K562 (cell line): ENCODE measurements around the gene LRRTM1. TPM values are rescaled to one million over a fixed set of nuclear protein-coding genes. Genes with fewer than 3 reads are reported as not detected.

Source experiments
- BCOR ChIP-seq: fragments of 450-650 bp; IDR thresholded peaks from 2 replicates; pipeline ENCODE4 v1.6.1; 2016
- CHCHD3 ChIP-seq: fragments of 250-450 bp; sonication (Bioruptor Pico); IDR thresholded peaks from 2 replicates; pipeline ENCODE4 v2.1.2; 2022; ENCODE audit warnings: mild to moderate bottlenecking
- CHD4 ChIP-seq: fragments of 200-600 bp; sonication (generic); IDR thresholded peaks from 3 replicates; pipeline ENCODE4 v1.6.1; 2012; ENCODE audit warnings: low read depth, mild to moderate bottlenecking, mixed read lengths, low read length, inconsistent platforms; ENCODE audit not compliant: insufficient read depth, insufficient replicate concordance, poor library complexity, severe bottlenecking
- FOXJ3 ChIP-seq: sonication (generic); formaldehyde crosslinking; IDR thresholded peaks from 2 replicates; pipeline ENCODE4 v1.4.0; 2020; ENCODE audit warnings: mild to moderate bottlenecking, missing genetic modification reagents
- KAT7 ChIP-seq: sonication (generic); formaldehyde crosslinking; IDR thresholded peaks from 2 replicates; pipeline ENCODE4 v1.8.0; 2022; ENCODE audit warnings: missing genetic modification reagents, mild to moderate bottlenecking, borderline replicate concordance
- NBN ChIP-seq: fragments of 450-650 bp; IDR thresholded peaks from 2 replicates; pipeline ENCODE4 v1.6.1; 2016; ENCODE audit warnings: low read depth, mild to moderate bottlenecking
- NEUROD1 ChIP-seq: fragments of 150-350 bp; IDR thresholded peaks from 2 replicates; pipeline ENCODE4 v1.6.1; 2014; ENCODE audit warnings: borderline replicate concordance, low read length, low read depth; ENCODE audit not compliant: partially characterized antibody
- PHF21A ChIP-seq: fragments of 450-650 bp; IDR thresholded peaks from 2 replicates; pipeline ENCODE4 v1.6.1; 2017; ENCODE audit warnings: low read depth, borderline replicate concordance
- POLR2G ChIP-seq: fragments of 200-400 bp; formaldehyde crosslinking; IDR thresholded peaks from 2 replicates; pipeline ENCODE4 v1.6.1; 2017; ENCODE audit warnings: low read depth, mild to moderate bottlenecking, antibody characterized with exemption, low read length, moderate library complexity
- RBM22 ChIP-seq: fragments of 200-400 bp; formaldehyde crosslinking; IDR thresholded peaks from 2 replicates; pipeline ENCODE4 v1.6.1; 2018; ENCODE audit warnings: low read length, low read depth; ENCODE audit not compliant: poor library complexity, severe bottlenecking
- SIX5 ChIP-seq, 2 experiments: IDR thresholded peaks; 2 replicates each; pipeline ENCODE4 v1.6.1; 2011; ENCODE audit warnings: low read length in 2 of 2, borderline replicate concordance in 1 of 2, low read depth in 1 of 2, mild to moderate bottlenecking in 1 of 2, moderate library complexity in 1 of 2; ENCODE audit not compliant: insufficient read depth in 1 of 2
- SREBF1 ChIP-seq: fragments of 150-350 bp; IDR thresholded peaks from 2 replicates; pipeline ENCODE4 v1.6.1; 2014; ENCODE audit warnings: antibody characterized with exemption, low read depth, low read length, borderline replicate concordance
- XRCC3 ChIP-seq: fragments of 450-650 bp; IDR thresholded peaks from 2 replicates; pipeline ENCODE4 v1.6.1; 2017; ENCODE audit warnings: mild to moderate bottlenecking, moderate library complexity
- ZFP36 ChIP-seq: fragments of 150-350 bp; IDR thresholded peaks from 2 replicates; pipeline ENCODE4 v1.6.1; 2018; ENCODE audit warnings: low read length, low read depth; ENCODE audit not compliant: partially characterized antibody
- ZKSCAN1 ChIP-seq: fragments of 150-350 bp; IDR thresholded peaks from 2 replicates; pipeline ENCODE4 v1.6.1; 2016; ENCODE audit warnings: low read depth, low read length
- ZNF23 ChIP-seq: fragments of 250-450 bp; sonication (Bioruptor Pico); IDR thresholded peaks from 2 replicates; pipeline ENCODE4 v1.4.0; 2020; ENCODE audit warnings: mild to moderate bottlenecking
- ZNF436 ChIP-seq: fragments of 250-450, 450-650 bp; sonication (Bioruptor Pico); formaldehyde crosslinking; IDR thresholded peaks from 2 replicates; pipeline ENCODE4 v1.7.0; 2020; ENCODE audit warnings: mild to moderate bottlenecking
- polyA plus RNA-seq, 8 experiments: library from polyadenylated mRNA; depleted of rRNA in 4 of 8; stranded (reverse) in 5 of 8; unstranded in 3 of 8; fragments of >200 nt; fragmentation: Nextera tagmentation in 2 of 8; fragmentation: Illumina TruSeq in 1 of 8; extraction: Ambion mirVana in 2 of 8; extraction: Trizol in 1 of 8; gene quantifications; 2 replicates each; pipeline versions ENCODE4 v1.2.1 to v1.2.3, GENCODE V29; 2011 to 2014; ENCODE audit warnings: inconsistent platforms in 1 of 8, missing spikeins in 1 of 8
- total RNA-seq, 7 experiments: library from RNA; depleted of rRNA in 6 of 7; stranded (reverse); fragments of >200 nt in 6 of 7; fragmentation: Illumina TruSeq in 2 of 7; extraction: Trizol in 2 of 7; gene quantifications; 2 replicates each; pipeline versions ENCODE4 v1.2.1 to v1.2.3, GENCODE V29; 2011 to 2021; ENCODE audit warnings: low replicate concordance in 1 of 7
- TF ChIP-seq, protein P1 (sequence below): fragments of 250-450 bp; sonication (Bioruptor Pico); IDR thresholded peaks from 2 replicates; pipeline ENCODE4 v1.8.0; 2021; ENCODE audit warnings: moderate library complexity, mild to moderate bottlenecking, inconsistent platforms
- TF ChIP-seq, protein P2 (sequence below), 2 experiments: fragments of 450-650 bp; conservative IDR thresholded peaks; 2 replicates each; pipeline ENCODE4 v1.6.1; 2017; ENCODE audit warnings: mild to moderate bottlenecking in 2 of 2, moderate library complexity in 2 of 2
- TF ChIP-seq, protein P3 (sequence below): fragments of 450-650 bp; conservative IDR thresholded peaks from 2 replicates; pipeline ENCODE4 v1.6.1; 2016; ENCODE audit warnings: missing genetic modification characterization, low read depth, mild to moderate bottlenecking, control low read depth, missing compliant biosample characterization
- TF ChIP-seq, protein P4 (sequence below): fragments of 250-450 bp; sonication (Bioruptor Pico); IDR thresholded peaks from 2 replicates; pipeline ENCODE4 v1.9.0; 2021; ENCODE audit warnings: mild to moderate bottlenecking, inconsistent platforms

Gene LRRTM1
- total and polyA plus RNA-seq, 9 of the 15 experiments (the other 6 are each of a cell fraction or from before 2014, with no cell fraction given), result 0.07 to 0.33 (median 0.11) TPM; not detected in 6

DNA sequence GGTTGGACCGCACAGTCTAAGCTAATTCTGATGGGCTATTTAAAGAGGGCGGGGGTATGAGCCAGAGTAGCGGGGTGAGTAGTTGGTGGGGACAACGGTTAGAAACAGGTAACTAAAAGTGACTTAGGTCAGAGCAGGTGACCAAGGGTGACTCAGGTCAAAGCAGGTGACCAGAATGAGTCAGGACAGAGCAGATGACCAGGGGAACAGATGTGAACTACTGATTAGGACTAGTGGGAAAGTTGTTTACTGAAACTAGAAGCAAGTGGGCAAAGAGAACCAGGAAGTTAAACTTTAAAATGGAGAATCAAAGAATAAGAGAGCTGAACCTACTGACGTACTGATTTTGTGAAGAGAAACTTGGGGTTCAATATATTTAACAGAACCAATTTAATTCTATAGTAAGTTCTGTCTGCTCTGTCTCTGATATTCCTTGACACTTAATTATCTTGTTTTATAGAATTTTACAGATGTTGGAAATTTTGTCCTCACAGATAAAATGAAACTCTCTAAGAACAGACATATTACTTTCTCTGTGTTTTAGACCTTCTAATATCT is 7.8 kb upstream of the LRRTM1 start (continued):
- no peak for TF ChIP-seq CHD4
- TF ChIP-seq ZFP36, result no peak
- TF ChIP-seq NEUROD1, result no peak
- TF ChIP-seq NBN, result no peak
- TF ChIP-seq CHCHD3 (CRISPR knock-in tag), result no peak
- TF ChIP-seq, protein P1, sequence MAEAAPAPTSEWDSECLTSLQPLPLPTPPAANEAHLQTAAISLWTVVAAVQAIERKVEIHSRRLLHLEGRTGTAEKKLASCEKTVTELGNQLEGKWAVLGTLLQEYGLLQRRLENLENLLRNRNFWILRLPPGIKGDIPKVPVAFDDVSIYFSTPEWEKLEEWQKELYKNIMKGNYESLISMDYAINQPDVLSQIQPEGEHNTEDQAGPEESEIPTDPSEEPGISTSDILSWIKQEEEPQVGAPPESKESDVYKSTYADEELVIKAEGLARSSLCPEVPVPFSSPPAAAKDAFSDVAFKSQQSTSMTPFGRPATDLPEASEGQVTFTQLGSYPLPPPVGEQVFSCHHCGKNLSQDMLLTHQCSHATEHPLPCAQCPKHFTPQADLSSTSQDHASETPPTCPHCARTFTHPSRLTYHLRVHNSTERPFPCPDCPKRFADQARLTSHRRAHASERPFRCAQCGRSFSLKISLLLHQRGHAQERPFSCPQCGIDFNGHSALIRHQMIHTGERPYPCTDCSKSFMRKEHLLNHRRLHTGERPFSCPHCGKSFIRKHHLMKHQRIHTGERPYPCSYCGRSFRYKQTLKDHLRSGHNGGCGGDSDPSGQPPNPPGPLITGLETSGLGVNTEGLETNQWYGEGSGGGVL (CRISPR knock-in tag), result no peak
- TF ChIP-seq FOXJ3 (CRISPR knock-in tag), result no peak
- TF ChIP-seq, protein P2, sequence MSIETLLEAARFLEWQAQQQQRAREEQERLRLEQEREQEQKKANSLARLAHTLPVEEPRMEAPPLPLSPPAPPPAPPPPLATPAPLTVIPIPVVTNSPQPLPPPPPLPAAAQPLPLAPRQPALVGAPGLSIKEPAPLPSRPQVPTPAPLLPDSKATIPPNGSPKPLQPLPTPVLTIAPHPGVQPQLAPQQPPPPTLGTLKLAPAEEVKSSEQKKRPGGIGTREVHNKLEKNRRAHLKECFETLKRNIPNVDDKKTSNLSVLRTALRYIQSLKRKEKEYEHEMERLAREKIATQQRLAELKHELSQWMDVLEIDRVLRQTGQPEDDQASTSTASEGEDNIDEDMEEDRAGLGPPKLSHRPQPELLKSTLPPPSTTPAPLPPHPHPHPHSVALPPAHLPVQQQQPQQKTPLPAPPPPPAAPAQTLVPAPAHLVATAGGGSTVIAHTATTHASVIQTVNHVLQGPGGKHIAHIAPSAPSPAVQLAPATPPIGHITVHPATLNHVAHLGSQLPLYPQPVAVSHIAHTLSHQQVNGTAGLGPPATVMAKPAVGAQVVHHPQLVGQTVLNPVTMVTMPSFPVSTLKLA (conservative IDR thresholded peaks at IDR 0.05), result no peak
- TF ChIP-seq, protein P3, sequence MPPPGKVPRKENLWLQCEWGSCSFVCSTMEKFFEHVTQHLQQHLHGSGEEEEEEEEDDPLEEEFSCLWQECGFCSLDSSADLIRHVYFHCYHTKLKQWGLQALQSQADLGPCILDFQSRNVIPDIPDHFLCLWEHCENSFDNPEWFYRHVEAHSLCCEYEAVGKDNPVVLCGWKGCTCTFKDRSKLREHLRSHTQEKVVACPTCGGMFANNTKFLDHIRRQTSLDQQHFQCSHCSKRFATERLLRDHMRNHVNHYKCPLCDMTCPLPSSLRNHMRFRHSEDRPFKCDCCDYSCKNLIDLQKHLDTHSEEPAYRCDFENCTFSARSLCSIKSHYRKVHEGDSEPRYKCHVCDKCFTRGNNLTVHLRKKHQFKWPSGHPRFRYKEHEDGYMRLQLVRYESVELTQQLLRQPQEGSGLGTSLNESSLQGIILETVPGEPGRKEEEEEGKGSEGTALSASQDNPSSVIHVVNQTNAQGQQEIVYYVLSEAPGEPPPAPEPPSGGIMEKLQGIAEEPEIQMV, result no peak
- TF ChIP-seq SIX5 (IDR thresholded peaks at IDR 0.05; ENCODE audit: borderline replicate concordance in 1 of 2, insufficient read depth in 1 of 2, low read depth in 1 of 2, low read length in 2 of 2), result no peak
- TF ChIP-seq ZKSCAN1, result no peak
- no peak for TF ChIP-seq ZNF23 (CRISPR knock-in tag)
- no peak for TF ChIP-seq POLR2G
- TF ChIP-seq XRCC3, result no peak
- no peak for TF ChIP-seq SREBF1
- TF ChIP-seq ZNF436, result no peak
- TF ChIP-seq, protein P4, sequence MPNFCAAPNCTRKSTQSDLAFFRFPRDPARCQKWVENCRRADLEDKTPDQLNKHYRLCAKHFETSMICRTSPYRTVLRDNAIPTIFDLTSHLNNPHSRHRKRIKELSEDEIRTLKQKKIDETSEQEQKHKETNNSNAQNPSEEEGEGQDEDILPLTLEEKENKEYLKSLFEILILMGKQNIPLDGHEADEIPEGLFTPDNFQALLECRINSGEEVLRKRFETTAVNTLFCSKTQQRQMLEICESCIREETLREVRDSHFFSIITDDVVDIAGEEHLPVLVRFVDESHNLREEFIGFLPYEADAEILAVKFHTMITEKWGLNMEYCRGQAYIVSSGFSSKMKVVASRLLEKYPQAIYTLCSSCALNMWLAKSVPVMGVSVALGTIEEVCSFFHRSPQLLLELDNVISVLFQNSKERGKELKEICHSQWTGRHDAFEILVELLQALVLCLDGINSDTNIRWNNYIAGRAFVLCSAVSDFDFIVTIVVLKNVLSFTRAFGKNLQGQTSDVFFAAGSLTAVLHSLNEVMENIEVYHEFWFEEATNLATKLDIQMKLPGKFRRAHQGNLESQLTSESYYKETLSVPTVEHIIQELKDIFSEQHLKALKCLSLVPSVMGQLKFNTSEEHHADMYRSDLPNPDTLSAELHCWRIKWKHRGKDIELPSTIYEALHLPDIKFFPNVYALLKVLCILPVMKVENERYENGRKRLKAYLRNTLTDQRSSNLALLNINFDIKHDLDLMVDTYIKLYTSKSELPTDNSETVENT (CRISPR knock-in tag), result no peak
- no peak for TF ChIP-seq KAT7 (CRISPR knock-in tag)
- no peak for TF ChIP-seq PHF21A
- TF ChIP-seq BCOR, result no peak
- no peak for TF ChIP-seq RBM22
